ENCODE results near the gene ALG12. TPM values are rescaled to one million over a fixed set of nuclear protein-coding genes. Genes with fewer than 3 reads are reported as not detected.

ALG12 gene
- total and polyA plus RNA-seq, 2 of the 13 experiments (the other 11 are each of a cell fraction or from before 2014, with no cell fraction given): 7.8 to 15.8 TPM

GRCh38 chr22:49966774-49967705, 48.8 kb upstream of the ALG12 start (continued):
- TF ChIP-seq ETS1 (CRISPR knock-in tag; IDR thresholded peaks at IDR 0.05) (no peak), ZNF562 (CRISPR knock-in tag; IDR thresholded peaks at IDR 0.05; ENCODE audit: borderline replicate concordance) (no peak), SSRP1 (CRISPR knock-in tag; IDR thresholded peaks at IDR 0.05) (no peak), SMARCC2 (IDR thresholded peaks at IDR 0.05) (no peak), ATF1 (CRISPR knock-in tag; IDR thresholded peaks at IDR 0.05) (no peak), NR2F2 (IDR thresholded peaks at IDR 0.05; ENCODE audit: borderline replicate concordance, low read depth) (peak; percentile 68; the same call in 1 of the 2 replicates), SMC3 (IDR thresholded peaks at IDR 0.05; ENCODE audit: low read length) (no peak), CCAR2 (optimal IDR thresholded peaks at IDR 0.05; ENCODE audit: low read depth, low read length) (no peak), NFE2L2 (IDR thresholded peaks at IDR 0.05; ENCODE audit: low read length) (no peak), U2AF2 (IDR thresholded peaks at IDR 0.05; ENCODE audit: low read depth, low read length) (no peak), AFF4 (CRISPR knock-in tag; IDR thresholded peaks at IDR 0.05) (no peak), ZNF879 (CRISPR knock-in tag; IDR thresholded peaks at IDR 0.05) (no peak), MEIS2 (CRISPR knock-in tag; IDR thresholded peaks at IDR 0.05) (peak; percentile 41; the same call in 1 of the 2 replicates)
- TF ChIP-seq, protein P1, sequence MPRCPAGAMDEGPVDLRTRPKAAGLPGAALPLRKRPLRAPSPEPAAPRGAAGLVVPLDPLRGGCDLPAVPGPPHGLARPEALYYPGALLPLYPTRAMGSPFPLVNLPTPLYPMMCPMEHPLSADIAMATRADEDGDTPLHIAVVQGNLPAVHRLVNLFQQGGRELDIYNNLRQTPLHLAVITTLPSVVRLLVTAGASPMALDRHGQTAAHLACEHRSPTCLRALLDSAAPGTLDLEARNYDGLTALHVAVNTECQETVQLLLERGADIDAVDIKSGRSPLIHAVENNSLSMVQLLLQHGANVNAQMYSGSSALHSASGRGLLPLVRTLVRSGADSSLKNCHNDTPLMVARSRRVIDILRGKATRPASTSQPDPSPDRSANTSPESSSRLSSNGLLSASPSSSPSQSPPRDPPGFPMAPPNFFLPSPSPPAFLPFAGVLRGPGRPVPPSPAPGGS (CRISPR knock-in tag; IDR thresholded peaks at IDR 0.05): 0 out of 2 replicates have a peak, but pooled peaks have one; percentile 59
- TF ChIP-seq, protein P2, sequence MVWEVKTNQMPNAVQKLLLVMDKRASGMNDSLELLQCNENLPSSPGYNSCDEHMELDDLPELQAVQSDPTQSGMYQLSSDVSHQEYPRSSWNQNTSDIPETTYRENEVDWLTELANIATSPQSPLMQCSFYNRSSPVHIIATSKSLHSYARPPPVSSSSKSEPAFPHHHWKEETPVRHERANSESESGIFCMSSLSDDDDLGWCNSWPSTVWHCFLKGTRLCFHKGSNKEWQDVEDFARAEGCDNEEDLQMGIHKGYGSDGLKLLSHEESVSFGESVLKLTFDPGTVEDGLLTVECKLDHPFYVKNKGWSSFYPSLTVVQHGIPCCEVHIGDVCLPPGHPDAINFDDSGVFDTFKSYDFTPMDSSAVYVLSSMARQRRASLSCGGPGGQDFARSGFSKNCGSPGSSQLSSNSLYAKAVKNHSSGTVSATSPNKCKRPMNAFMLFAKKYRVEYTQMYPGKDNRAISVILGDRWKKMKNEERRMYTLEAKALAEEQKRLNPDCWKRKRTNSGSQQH (CRISPR knock-in tag; IDR thresholded peaks at IDR 0.05; ENCODE audit: low read depth): no peak; the same call in 1 of the 2 replicates
- TF ChIP-seq, protein P3, sequence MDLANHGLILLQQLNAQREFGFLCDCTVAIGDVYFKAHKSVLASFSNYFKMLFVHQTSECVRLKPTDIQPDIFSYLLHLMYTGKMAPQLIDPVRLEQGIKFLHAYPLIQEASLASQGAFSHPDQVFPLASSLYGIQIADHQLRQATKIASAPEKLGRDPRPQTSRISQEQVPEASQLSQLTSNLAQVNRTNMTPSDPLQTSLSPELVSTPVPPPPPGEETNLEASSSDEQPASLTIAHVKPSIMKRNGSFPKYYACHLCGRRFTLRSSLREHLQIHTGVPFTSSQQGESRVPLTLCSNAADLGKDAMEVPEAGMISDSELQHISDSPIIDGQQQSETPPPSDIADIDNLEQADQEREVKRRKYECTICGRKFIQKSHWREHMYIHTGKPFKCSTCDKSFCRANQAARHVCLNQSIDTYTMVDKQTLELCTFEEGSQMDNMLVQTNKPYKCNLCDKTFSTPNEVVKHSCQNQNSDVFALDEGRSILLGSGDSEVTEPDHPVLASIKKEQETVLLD (CRISPR knock-in tag; IDR thresholded peaks at IDR 0.05; ENCODE audit: low read depth): peak; percentile 20; the same call in 1 of the 2 replicates
- TF ChIP-seq, protein P4, sequence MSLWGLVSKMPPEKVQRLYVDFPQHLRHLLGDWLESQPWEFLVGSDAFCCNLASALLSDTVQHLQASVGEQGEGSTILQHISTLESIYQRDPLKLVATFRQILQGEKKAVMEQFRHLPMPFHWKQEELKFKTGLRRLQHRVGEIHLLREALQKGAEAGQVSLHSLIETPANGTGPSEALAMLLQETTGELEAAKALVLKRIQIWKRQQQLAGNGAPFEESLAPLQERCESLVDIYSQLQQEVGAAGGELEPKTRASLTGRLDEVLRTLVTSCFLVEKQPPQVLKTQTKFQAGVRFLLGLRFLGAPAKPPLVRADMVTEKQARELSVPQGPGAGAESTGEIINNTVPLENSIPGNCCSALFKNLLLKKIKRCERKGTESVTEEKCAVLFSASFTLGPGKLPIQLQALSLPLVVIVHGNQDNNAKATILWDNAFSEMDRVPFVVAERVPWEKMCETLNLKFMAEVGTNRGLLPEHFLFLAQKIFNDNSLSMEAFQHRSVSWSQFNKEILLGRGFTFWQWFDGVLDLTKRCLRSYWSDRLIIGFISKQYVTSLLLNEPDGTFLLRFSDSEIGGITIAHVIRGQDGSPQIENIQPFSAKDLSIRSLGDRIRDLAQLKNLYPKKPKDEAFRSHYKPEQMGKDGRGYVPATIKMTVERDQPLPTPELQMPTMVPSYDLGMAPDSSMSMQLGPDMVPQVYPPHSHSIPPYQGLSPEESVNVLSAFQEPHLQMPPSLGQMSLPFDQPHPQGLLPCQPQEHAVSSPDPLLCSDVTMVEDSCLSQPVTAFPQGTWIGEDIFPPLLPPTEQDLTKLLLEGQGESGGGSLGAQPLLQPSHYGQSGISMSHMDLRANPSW (CRISPR knock-in tag; IDR thresholded peaks at IDR 0.05; ENCODE audit: borderline replicate concordance): no peak
